DMS 273 treated with DMSO at 0.1 percent for 48 hours (cell line): Measurements from ENCODE around the gene KLHDC7B.

Experiments
- DNase-seq: peaks from one replicate; lab custom pipeline; 2025; lab: John Stamatoyannopoulos, UW

KLHDC7B gene

GRCh38 chr22:50545522-50546325, at the start of gene KLHDC7B:
Gene KLHDC7B, plus strand, starts transcription at chr22:50545899. Its CDS starts 345 bp downstream, at chr22:50546244.
- no peak for DNase-seq

DNA sequence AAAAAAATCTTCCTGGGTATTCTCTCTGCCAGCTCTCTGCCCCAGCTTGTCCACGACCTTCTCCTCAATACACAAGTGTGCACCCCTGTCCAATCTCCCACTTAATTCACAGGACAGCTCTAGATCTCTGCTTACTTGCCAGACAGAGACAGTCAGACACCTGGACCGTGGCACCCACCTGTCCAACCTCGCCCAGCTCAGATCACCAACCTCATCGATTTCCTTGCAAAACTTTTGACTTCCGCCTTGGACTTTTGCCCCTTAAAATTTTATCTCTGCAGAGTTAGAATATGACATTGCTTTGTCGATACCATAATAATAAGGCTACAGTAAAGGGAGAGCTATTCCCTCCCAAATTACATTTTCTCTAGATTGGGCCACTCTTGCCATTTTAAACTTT, 48.6 kb upstream of the KLHDC7B start:
- no peak for DNase-seq

DNA sequence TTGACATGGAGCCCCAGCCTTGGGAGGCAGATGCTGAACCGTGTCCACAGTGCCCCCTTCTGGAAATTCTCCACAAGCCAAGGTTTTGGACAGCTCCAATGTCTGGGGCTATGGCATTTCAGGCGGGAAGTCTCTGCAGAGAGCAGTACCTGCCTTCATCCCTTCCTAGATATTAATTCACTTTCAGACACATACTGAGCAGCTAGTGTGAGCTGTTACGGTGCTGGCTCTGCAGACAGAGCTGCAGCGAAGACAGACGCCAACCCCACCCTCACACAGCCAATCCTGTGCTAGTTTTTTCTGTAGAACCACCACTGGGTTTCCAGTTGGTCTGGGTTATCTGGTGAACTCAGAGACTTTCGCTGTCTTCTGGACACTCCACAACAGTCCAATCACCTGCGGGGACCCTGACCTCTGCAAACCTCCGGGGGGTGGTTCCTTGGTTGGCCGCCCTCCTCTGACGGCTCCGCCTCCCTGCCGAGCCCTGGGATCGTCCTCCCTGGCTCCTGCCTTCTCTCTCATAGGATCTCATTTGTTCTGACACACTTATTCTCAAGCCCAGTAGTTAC, 47.3 kb upstream of the KLHDC7B start:
- peak; percentile 40 for DNase-seq

DNA sequence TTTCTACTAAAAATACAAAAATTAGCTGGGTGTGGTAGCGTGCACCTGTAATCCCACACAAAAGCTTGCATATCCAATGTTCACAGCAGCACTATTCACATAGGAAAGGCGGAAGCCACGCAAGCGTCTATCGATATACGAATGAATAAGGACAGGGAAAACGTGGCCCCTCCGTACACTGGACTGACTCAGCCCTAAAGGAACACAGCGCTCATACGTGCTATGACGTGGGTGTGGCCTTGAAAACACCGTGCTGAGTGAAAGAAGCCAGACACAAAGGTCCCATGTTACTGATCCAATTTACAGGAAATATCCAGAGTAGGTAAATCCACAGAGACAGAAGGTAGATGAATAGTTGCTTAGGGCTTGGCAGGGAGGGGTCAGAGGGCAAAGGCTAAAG, 45.2 kb upstream of the KLHDC7B start:
- DNase-seq, result no peak

- no peak for DNase-seq
These were observed 43.6 kb upstream of the KLHDC7B start for GRCh38 chr22:50502096-50502495.

GRCh38 chr22:50502628-50503474, 42.8 kb upstream of the KLHDC7B start:
- DNase-seq, result no peak

DNA sequence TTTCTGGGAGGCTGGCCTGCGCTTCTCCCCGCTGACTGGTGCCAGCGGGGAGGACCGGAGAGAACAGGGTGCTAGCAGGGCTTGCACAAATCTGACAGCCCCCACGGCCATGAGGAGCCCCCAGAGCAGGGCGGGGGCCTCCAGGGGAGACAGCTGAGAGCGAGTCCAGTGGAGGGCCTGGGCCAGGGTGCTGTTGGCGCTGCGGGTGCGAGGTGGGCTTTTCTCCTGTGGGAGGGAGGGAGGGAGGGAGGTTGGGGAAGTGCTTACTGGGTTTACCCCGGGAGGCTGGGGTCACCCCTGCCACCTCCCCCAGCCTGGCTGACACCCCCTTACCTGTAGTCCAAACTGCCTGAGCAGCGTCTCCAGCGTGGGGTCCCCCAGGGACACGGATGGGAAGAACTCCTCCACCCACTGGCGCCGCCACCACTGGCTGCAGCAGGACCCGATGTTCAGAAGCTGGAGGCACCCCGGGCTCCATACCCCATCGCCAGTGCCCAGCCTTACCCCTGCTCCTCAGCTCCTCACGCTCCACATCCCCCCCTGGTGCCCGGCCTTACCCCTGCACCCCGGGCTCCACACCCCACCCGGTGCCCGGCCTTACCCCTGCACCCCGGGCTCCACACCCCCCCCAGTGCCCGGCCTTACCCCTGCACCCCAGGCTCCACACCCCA, 42.1 kb upstream of the KLHDC7B start:
- no peak for DNase-seq

- no peak for DNase-seq
These were observed 41.1 kb upstream of the KLHDC7B start for GRCh38 chr22:50504369-50505211.

GRCh38 chr22:50505276-50505775, 40.4 kb upstream of the KLHDC7B start:
- DNase-seq, result no peak

- DNase-seq, result no peak
These were observed 39.7 kb upstream of the KLHDC7B start for GRCh38 chr22:50505776-50506610.

DNA sequence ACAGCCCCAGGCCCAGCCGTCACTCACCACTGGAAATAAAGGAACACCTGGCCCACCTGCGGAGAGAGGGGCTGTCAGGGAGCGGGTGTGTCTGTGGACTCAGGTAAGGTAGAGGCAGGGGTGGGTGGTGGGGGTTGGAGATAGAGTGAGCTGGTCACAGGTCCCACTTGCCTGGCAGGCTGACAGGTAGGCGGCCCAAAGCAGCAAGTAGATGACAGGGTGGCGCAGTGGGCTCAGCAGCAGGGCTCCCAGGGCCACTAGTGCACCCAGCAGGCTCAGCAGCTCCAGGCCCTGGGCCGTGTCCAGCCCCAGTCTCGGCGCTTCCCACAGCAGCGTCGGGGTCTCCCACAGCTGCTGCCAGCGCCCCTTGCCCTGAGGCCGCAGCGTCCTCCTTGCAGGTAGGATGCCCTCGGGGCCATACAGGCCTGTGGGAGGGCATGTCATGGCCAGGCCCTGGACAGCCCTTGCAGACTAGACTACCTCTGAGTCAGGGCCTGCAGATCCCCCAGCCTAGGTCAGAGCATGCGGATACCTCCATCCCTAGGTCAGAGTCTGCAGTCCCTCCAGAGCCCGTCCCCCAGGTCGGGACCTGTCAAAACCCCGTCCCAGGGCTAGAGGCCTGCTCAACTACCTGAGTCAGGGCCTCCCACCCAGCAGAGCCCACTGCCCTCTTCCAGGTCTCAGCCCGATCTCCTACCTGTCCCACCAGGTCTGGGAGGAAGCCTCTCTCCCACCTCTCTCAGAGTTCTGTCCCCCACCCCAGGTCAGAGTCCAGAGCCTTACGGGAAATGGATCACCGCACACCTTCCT, 38.9 kb upstream of the KLHDC7B start:
- no peak for DNase-seq

DNA sequence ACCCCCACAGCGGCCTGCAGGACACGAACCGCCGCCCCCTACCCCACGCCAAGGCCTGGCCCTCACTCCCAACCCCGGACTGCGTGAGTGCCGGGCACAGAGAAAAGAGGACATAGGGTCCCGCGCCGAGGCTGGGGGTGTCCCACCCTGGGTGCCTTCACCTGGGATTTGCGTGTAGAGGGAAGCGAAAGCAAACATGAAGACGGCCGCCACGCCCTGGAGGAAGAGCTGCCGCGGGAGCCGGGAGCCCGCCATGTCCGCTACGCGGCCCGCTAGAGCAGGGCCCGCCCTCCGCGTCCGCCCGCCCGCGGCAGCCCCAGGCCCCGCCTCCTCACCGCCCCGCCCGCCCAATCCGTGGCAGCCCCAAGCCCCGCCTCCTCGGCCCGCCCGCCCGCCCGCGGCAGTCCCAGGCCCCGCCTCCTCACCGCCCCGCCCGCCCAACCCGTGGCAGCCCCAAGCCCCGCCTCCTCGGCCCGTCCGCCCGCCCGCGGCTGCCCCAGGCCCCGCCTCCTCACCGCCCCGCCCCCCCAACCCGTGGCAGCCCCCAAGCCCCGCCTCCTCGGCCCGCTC, 38.2 kb upstream of the KLHDC7B start, which contains the start of gene LMF2:
LMF2 (minus strand) TSS at position 282 of the 570 bp plus-strand sequence; CDS start at position 255, 27 bp downstream.
- peak; percentile 67 for DNase-seq

DNA sequence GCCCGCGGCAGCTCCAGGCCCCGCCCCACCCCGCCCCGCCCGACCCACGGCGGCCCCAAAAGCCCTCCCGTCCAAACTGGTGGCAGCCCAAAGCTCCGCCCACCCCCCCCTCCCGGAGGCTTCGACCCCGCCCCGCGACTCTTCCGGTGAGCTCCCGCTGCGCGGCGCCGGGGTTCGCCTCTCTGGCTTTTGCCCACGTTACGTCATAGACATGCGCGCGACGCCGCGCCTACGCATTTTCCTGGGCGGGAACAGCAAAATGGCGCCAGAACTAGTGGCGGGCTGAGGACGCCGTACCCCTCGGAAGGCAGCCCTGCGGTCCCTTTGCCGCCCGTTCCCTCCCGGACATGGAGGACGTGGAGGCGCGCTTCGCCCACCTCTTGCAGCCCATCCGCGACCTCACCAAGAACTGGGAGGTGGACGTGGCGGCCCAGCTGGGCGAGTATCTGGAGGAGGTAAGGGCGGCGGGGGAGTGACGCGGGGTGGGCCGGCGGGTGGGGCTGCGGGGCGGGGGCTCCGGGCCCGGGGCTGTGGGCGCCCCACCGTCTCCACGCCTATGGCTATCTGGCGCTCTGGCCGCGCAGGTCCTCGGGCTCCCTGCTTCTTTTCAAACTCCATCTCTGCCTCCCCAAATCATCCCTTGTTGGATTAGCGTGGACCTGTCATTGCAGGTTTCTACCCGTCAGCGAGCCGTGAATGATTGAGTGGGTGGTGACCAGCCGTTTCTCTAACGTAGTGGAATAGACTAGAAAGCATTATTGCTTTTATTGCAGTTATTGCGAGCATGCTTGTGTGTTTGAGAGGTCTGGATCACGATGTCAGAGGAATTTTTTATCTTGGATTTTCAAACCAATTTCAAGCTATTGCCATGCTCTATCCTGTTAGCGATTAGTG, 37.5 kb upstream of the KLHDC7B start, which contains the start of gene NCAPH2:
NCAPH2 (plus strand) TSS at position 234 of the 894 bp plus-strand sequence; CDS start at position 348, 114 bp downstream.
- peak; percentile 67 for DNase-seq

DNA sequence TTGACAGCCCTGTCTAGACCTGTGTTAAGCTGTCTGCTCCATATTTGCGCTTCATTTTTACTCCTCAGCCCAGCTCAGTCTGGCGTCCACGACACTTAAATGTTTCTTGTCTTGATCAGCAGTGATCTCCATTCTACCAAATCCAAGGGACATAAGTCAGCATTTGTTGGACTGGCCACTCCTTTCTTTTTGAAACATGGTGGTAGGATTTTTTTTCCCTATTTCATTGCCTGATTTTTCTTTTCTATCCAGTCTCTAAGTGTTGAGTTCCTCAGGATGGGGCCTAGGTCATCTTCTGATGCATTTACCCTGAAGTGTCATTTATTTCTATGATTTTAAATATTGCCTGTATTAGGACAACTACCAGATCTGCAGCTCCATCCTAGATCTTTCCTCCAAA, 36.8 kb upstream of the KLHDC7B start:
- DNase-seq, result no peak

- DNase-seq, result no peak
These were observed 32.5 kb upstream of the KLHDC7B start for GRCh38 chr22:50513175-50513574.

- DNase-seq, result no peak
These were observed 29.6 kb upstream of the KLHDC7B start for GRCh38 chr22:50516068-50516467.

DNA sequence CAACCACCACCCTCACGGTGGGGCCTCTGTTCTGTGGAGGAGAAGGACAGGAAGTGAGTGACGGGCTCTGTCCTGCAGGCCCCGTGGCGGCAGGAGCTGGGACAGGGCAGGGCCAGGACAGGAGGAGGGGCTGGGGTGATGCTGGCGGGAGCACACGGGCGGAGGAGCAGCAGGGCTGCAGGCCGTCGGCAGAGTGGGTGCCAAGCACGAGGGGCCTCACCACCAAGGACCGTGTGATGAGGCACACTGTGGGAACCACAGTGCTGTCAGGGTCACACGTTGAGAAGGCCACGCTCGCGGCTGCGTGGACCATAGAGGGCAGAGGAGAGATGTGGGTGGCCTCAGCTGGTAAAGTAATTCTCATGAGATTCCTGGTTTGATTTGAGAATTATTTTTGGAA, 28.8 kb upstream of the KLHDC7B start:
- no peak for DNase-seq
